ENCODE results near the gene GLP1R. TPM values are rescaled to one million over a fixed set of nuclear protein-coding genes. Genes with fewer than 3 reads are reported as not detected.

The GLP1R gene
- total and polyA plus RNA-seq, 2 of the 4 experiments (the other 2 are of a cell fraction): not detected

- Histone ChIP-seq H3K79me1 (ENCODE audit: low read depth in 1 of 2, low read length in 2 of 2) (no peaks in the 10 kb centered on the region), H3K18ac (ENCODE audit: low read depth, low read length) (no peak overlapping the region), H2BK20ac (ENCODE audit: low read depth, low read length) (no peak overlapping the region), H3K9me3 (ENCODE audit: control insufficient read depth, insufficient read depth, low read length) (no peaks in the 10 kb centered on the region), H3K23ac (ENCODE audit: low read depth, low read length) (no peak overlapping the region), H3K4me2 (ENCODE audit: low read depth, low read length) (no peak overlapping the region), H2AK5ac (ENCODE audit: low read depth, low read length) (no peak overlapping the region), H3K4me1 (ENCODE audit: control insufficient read depth, insufficient read depth, low read length) (no peaks in the 10 kb centered on the region), H2BK120ac (ENCODE audit: low read depth, low read length) (no peak overlapping the region), H3K9me1 (ENCODE audit: insufficient read depth, low read length) (no peaks in the 10 kb centered on the region), H3K14ac (replicated peaks; ENCODE audit: low read depth, low read length) (no peak overlapping the region), H3K27me3 (ENCODE audit: control insufficient read depth, insufficient read depth, low read length) (peaks cover 15% of the 10 kb centered on the region), H3K56ac (ENCODE audit: extremely low read depth, insufficient read depth, low read length) (no peak overlapping the region), H2AK9ac (replicated peaks; ENCODE audit: low read depth, low read length, poor library complexity) (no peak overlapping the region), H4K20me1 (ENCODE audit: insufficient read depth, low read length) (no peaks in the 10 kb centered on the region), H2BK15ac (ENCODE audit: low read depth, low read length) (no peak overlapping the region), H3K27ac (ENCODE audit: insufficient read depth, low read length) (no peak overlapping the region), H2BK5ac (ENCODE audit: low read depth, low read length, poor library complexity, severe bottlenecking) (no peak overlapping the region), H3K36me3 (ENCODE audit: control insufficient read depth, insufficient read depth, low read length) (no peaks in the 10 kb centered on the region), H3K4me3 (ENCODE audit: insufficient read depth, low read depth, low read length) (no peak overlapping the region), H3K9ac (ENCODE audit: low read depth, low read length) (no peak overlapping the region), H2AFZ (replicated peaks; ENCODE audit: low read length, poor library complexity) (no peak overlapping the region), H4K5ac (ENCODE audit: low read depth, low read length) (no peak overlapping the region), H3K4ac (ENCODE audit: low read depth, low read length) (no peak overlapping the region), H4K8ac (ENCODE audit: low read depth in 2 of 2, low read length in 2 of 2) (no peak overlapping the region), H4K91ac (ENCODE audit: insufficient read depth, low read depth, low read length) (no peak overlapping the region)
- CTCF ChIA-PET: no interaction called here
- POLR2A ChIA-PET (ENCODE audit: unreplicated experiment): no interaction called here
- ATAC-seq (ENCODE audit: low read depth): no peak
- WGBS, 2 experiments (ENCODE audit: extremely low coverage in 2 of 2, insufficient read length in 1 of 2): no CpG with 5 or more reads among the region's 9 CpGs
- dilution Hi-C loops (cut with HindIII; ENCODE audit: low sequenced_read_pairs, unreplicated experiment): no loop called here
- in situ Hi-C loops (cut with MboI; ENCODE audit: low sequenced_read_pairs): no loop called here
- DNase-seq: no peak
- no peak for TF ChIP-seq CTCF (conservative IDR thresholded peaks at IDR 0.05; ENCODE audit: low read depth, low read length)
- TF ChIP-seq POLR2A (IDR thresholded peaks at IDR 0.05; ENCODE audit: low read depth, low read length): no peak
- no peak for TF ChIP-seq RAD21 (IDR thresholded peaks at IDR 0.05; ENCODE audit: low read length)
- no peak for TF ChIP-seq ELK1 (IDR thresholded peaks at IDR 0.05; ENCODE audit: borderline replicate concordance, low read depth, low read length)
- no peak for TF ChIP-seq BHLHE40 (IDR thresholded peaks at IDR 0.05; ENCODE audit: low read depth, low read length)
- TF ChIP-seq USF2 (IDR thresholded peaks at IDR 0.05; ENCODE audit: low read depth, low read length): no peak
- TF ChIP-seq FOS (IDR thresholded peaks at IDR 0.05; ENCODE audit: low read depth, low read length): no peak
- TF ChIP-seq RFX5 (IDR thresholded peaks at IDR 0.05; ENCODE audit: low read depth, low read length): no peak
- no peak for TF ChIP-seq RCOR1 (IDR thresholded peaks at IDR 0.05; ENCODE audit: insufficient replicate concordance, low read length)
- TF ChIP-seq MXI1 (IDR thresholded peaks at IDR 0.05; ENCODE audit: borderline replicate concordance, low read depth, low read length): no peak
- TF ChIP-seq CHD1 (IDR thresholded peaks at IDR 0.05; ENCODE audit: low read depth, low read length): no peak
- BruUV-seq (replicated peaks): no TSS peak
- intact Hi-C loops (cut with micrococcal nuclease): no loop called here
Measured at GRCh38 chr6:39054577-39055142, 6.1 kb downstream of the GLP1R start.
